Activated gamma-delta T cell (primary cell): Measurements from ENCODE around the gene SDHAF2.
A peak's percentile ranks its signal among the peaks of the same experiment; 100 is the strongest.
"Not testable (repeated sequence)": the region's sequence is repeated elsewhere in the genome, so short reads cannot be mapped to it uniquely, and the experiment has no call there.

Experiments used
- DNase-seq: peaks from one replicate; lab custom pipeline; 2025; lab: John Stamatoyannopoulos, UW
- total RNA-seq, 2 donors: gene quantifications; one replicate each; lab custom pipeline; 2026; lab: John Stamatoyannopoulos, UW

The SDHAF2 gene
- total RNA-seq: 9.5 to 10.9 reads per million in 2 donors

GRCh38 chr11:61429691-61430582, at the start of gene SDHAF2, which contains the start of gene CPSF7:
Gene SDHAF2, plus strand, starts transcription at chr11:61430124. Its CDS starts 23 bp downstream, at chr11:61430147.
Gene CPSF7, minus strand, starts transcription at chr11:61429975. Its CDS starts 740 bp downstream, at chr11:61429235.
- DNase-seq: peak; percentile 98

GRCh38 chr11:61380884-61381283, 49.0 kb upstream of the SDHAF2 start:
- no peak for DNase-seq

GRCh38 chr11:61383859-61384258, 46.1 kb upstream of the SDHAF2 start:
- DNase-seq: not testable (repeated sequence)

- DNase-seq: no peak
Observed at GRCh38 chr11:61384271-61385242, 45.4 kb upstream of the SDHAF2 start.

- DNase-seq: no peak
Observed at GRCh38 chr11:61390161-61390560, 39.8 kb upstream of the SDHAF2 start.

- no peak for DNase-seq
Observed at GRCh38 chr11:61392981-61393595, 36.8 kb upstream of the SDHAF2 start.

- no peak for DNase-seq
Observed at GRCh38 chr11:61401173-61401572, 28.8 kb upstream of the SDHAF2 start.

GRCh38 chr11:61401573-61401972, 28.4 kb upstream of the SDHAF2 start:
- no peak for DNase-seq

GRCh38 chr11:61403658-61404057, 26.3 kb upstream of the SDHAF2 start:
- no peak for DNase-seq

GRCh38 chr11:61404103-61404502, 25.8 kb upstream of the SDHAF2 start:
- no peak for DNase-seq

- DNase-seq: no peak
Observed at GRCh38 chr11:61404641-61405040, 25.3 kb upstream of the SDHAF2 start.

- no peak for DNase-seq
Observed at GRCh38 chr11:61406067-61406466, 23.9 kb upstream of the SDHAF2 start.

GRCh38 chr11:61406991-61407728, 22.8 kb upstream of the SDHAF2 start:
- no peak for DNase-seq

- DNase-seq: no peak
Observed at GRCh38 chr11:61411589-61411988, 18.3 kb upstream of the SDHAF2 start.

GRCh38 chr11:61413496-61413895, 16.4 kb upstream of the SDHAF2 start:
- DNase-seq: no peak

GRCh38 chr11:61414547-61414946, 15.4 kb upstream of the SDHAF2 start:
- no peak for DNase-seq

- DNase-seq: no peak
Observed at GRCh38 chr11:61415381-61415780, 14.5 kb upstream of the SDHAF2 start.

GRCh38 chr11:61416941-61417340, 13.0 kb upstream of the SDHAF2 start:
- DNase-seq: no peak

GRCh38 chr11:61417670-61418069, 12.3 kb upstream of the SDHAF2 start:
- no peak for DNase-seq

- no peak for DNase-seq
Observed at GRCh38 chr11:61418136-61418535, 11.8 kb upstream of the SDHAF2 start.

- no peak for DNase-seq
Observed at GRCh38 chr11:61422226-61422625, 7.7 kb upstream of the SDHAF2 start.
